ENCODE data around the gene SUN5. TPM values are rescaled to one million over a fixed set of nuclear protein-coding genes. Genes with fewer than 3 reads are reported as not detected.
"Not testable (repeated sequence)": the region's sequence is repeated elsewhere in the genome, so short reads cannot be mapped to it uniquely, and the experiment has no call there.

Gene SUN5
- total and polyA plus RNA-seq, 2 donors from 2014 or later = not detected

GRCh38 chr20:33046412-33046811 lies 42.2 kb upstream of the SUN5 start:
- intact Hi-C loops (cut with DNase I) = no loop called here
- peaks cover 0 to 12% (median 0%) of the 10 kb centered on the region in 3 donors for H3K9me3 ChIP-seq (ENCODE audit: control insufficient read depth in 2 of 3, insufficient read depth in 1 of 3, low read length in 3 of 3)
- H3K36me3 ChIP-seq (ENCODE audit: control insufficient read depth in 2 of 3, insufficient read depth in 3 of 3, low read length in 3 of 3) = no peaks in the 10 kb centered on the region
- no peaks in the 10 kb centered on the region for H3K27me3 ChIP-seq (ENCODE audit: control insufficient read depth, insufficient read depth, low read length)
- H3K27ac ChIP-seq (ENCODE audit: low read depth in 2 of 2, low read length in 2 of 2) = no peak overlapping the region
- no peak for DNase-seq
- no peak for FAIRE-seq
- no peak for TF ChIP-seq CTCF (IDR thresholded peaks at IDR 0.05; ENCODE audit: borderline replicate concordance, extremely low read depth, insufficient read depth)
- H3K9ac ChIP-seq (ENCODE audit: low read length in 3 of 3) = no peak overlapping the region
- no peaks in the 10 kb centered on the region for H3K4me1 ChIP-seq (ENCODE audit: control insufficient read depth in 2 of 3, insufficient read depth in 2 of 3, low read depth in 1 of 3, low read length in 3 of 3)
- H3K4me3 ChIP-seq (ENCODE audit: low read length in 3 of 3) = no peak overlapping the region

GRCh38 chr20:33045129-33045721 lies 41.0 kb upstream of the SUN5 start:
- H3K4me3 ChIP-seq (ENCODE audit: low read length in 3 of 3); H3K27me3 ChIP-seq (ENCODE audit: control insufficient read depth, insufficient read depth, low read length); H3K4me1 ChIP-seq (ENCODE audit: control insufficient read depth in 2 of 3, insufficient read depth in 2 of 3, low read depth in 1 of 3, low read length in 3 of 3); intact Hi-C loops (cut with DNase I); DNase-seq; H3K27ac ChIP-seq (ENCODE audit: low read depth in 2 of 2, low read length in 2 of 2); H3K9ac ChIP-seq (ENCODE audit: low read length in 3 of 3); H3K36me3 ChIP-seq (ENCODE audit: control insufficient read depth in 2 of 3, insufficient read depth in 3 of 3, low read length in 3 of 3); FAIRE-seq: not testable (repeated sequence)
- peaks cover 0 to 12% (median 0%) of the 10 kb centered on the region in 3 donors for H3K9me3 ChIP-seq (ENCODE audit: control insufficient read depth in 2 of 3, insufficient read depth in 1 of 3, low read length in 3 of 3)

GRCh38 chr20:33043731-33044181 lies 39.5 kb upstream of the SUN5 start:
- FAIRE-seq (no peak), DNase-seq (no peak)
- no peaks in the 10 kb centered on the region for H3K36me3 ChIP-seq (ENCODE audit: control insufficient read depth in 2 of 3, insufficient read depth in 3 of 3, low read length in 3 of 3)
- peaks cover 0 to 12% (median 0%) of the 10 kb centered on the region in 3 donors for H3K9me3 ChIP-seq (ENCODE audit: control insufficient read depth in 2 of 3, insufficient read depth in 1 of 3, low read length in 3 of 3)
- no peak for TF ChIP-seq CTCF (IDR thresholded peaks at IDR 0.05; ENCODE audit: borderline replicate concordance, extremely low read depth, insufficient read depth)
- H3K27ac ChIP-seq (ENCODE audit: low read depth in 2 of 2, low read length in 2 of 2) = no peak overlapping the region
- no peak overlapping the region for H3K9ac ChIP-seq (ENCODE audit: low read length in 3 of 3)
- intact Hi-C loops (cut with DNase I) = no loop called here
- H3K4me1 ChIP-seq (ENCODE audit: control insufficient read depth in 2 of 3, insufficient read depth in 2 of 3, low read depth in 1 of 3, low read length in 3 of 3) = no peaks in the 10 kb centered on the region
- H3K27me3 ChIP-seq (ENCODE audit: control insufficient read depth, insufficient read depth, low read length) = no peaks in the 10 kb centered on the region
- H3K4me3 ChIP-seq (ENCODE audit: low read length in 3 of 3) = no peak overlapping the region

- DNase-seq (no peak), FAIRE-seq (no peak)
- Histone ChIP-seq H3K9me3 (ENCODE audit: control insufficient read depth in 2 of 3, insufficient read depth in 1 of 3, low read length in 3 of 3) (peaks cover 0 to 12% (median 0%) of the 10 kb centered on the region in 3 donors), H3K9ac (ENCODE audit: low read length in 3 of 3) (no peak overlapping the region), H3K4me3 (ENCODE audit: low read length in 3 of 3) (no peak overlapping the region), H3K36me3 (ENCODE audit: control insufficient read depth in 2 of 3, insufficient read depth in 3 of 3, low read length in 3 of 3) (no peaks in the 10 kb centered on the region), H3K27ac (ENCODE audit: low read depth in 2 of 2, low read length in 2 of 2) (no peak overlapping the region), H3K4me1 (ENCODE audit: control insufficient read depth in 2 of 3, insufficient read depth in 2 of 3, low read depth in 1 of 3, low read length in 3 of 3) (no peaks in the 10 kb centered on the region), H3K27me3 (ENCODE audit: control insufficient read depth, insufficient read depth, low read length) (no peaks in the 10 kb centered on the region)
- intact Hi-C loops (cut with DNase I) = no loop called here
- TF ChIP-seq CTCF (IDR thresholded peaks at IDR 0.05; ENCODE audit: borderline replicate concordance, extremely low read depth, insufficient read depth) = no peak
Observed at GRCh38 chr20:33042983-33043730, 38.9 kb upstream of the SUN5 start.

Measured in kidney (tissue), 14 donors.